Measurements from ENCODE around the gene ANAPC15.

GRCh38 chr11:72112978-72113808 lies 698 bp upstream of the ANAPC15 start:
- TF ChIP-seq CTCF (IDR thresholded peaks at IDR 0.05 in 4 of 5, conservative IDR thresholded peaks at IDR 0.05 in 1 of 5) (no peak), POLR2A (IDR thresholded peaks at IDR 0.05) (no peak)
